Dedifferentiated amniotic fluid mesenchymal stem cell (primary cell): ENCODE measurements around the gene EMCN.
A peak's percentile ranks its signal among the peaks of the same experiment; 100 is the strongest.
"Not testable (repeated sequence)": the region's sequence is repeated elsewhere in the genome, so short reads cannot be mapped to it uniquely, and the experiment has no call there.

Experiments used
- DNase-seq: peaks from one replicate; pipeline ENCODE4 v3.0.0-alpha.2; 2016; ENCODE audit errors: extremely low spot score

EMCN gene

DNA sequence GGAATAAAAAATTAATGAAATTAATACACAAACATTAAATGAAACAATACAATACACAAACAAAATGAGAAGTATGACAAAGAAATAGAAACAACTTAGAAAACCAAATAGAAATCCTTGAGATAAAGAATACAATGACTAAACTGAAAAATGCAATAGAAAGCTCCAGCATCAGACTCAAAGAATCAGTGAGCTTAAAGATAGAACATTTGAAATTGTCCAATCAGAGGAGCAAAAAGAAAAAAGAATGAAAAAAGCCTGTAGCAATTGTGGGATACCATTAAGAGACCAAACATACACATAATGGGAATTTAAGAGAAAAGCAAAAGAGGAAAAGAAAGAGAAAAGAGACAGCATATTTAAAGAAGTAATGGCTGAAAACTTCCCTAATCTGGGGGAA is 25.7 kb downstream of the EMCN start:
- DNase-seq = no peak

DNA sequence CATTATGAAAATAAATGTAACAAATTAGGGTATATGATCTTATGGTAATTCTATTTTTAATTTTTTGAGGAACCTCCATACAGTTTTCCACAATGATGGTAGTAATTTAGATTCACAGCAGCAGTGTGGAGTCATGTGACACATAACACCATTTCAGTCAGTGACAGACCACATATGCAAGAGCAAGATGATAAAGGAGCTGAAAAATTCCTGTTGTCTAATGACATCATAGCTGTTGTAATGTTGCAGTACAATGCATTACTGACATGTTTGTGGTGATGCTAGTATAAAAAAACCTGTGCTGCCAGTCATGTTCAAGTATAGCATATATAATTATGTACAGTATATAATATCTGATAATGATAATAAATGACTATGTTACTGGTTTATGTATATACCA is 28.5 kb downstream of the EMCN start:
- DNase-seq = no peak

DNA sequence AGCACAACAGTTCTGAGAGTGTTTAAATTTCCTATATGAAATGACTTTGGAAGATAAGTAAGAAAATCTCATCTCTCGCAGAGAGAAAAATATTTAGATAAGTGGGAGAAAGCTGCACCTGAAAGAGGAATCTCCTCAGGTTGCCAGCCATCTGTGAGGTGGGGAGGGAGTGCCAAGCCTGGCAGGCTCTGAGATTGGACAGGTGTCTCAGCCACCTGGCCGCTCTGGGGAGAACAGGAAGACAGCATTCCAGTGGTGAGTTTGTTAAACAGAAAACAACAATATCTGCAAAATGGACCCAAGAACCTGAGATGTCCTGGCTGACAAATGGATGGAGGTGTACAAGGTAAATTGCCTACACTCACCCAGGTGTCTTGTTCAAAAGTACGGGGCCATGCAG is 31.3 kb downstream of the EMCN start:
- DNase-seq = no peak

- no peak for DNase-seq
Observed at GRCh38 chr4:100483796-100484195, 34.0 kb downstream of the EMCN start.

GRCh38 chr4:100479971-100480370 is 37.9 kb downstream of the EMCN start:
- DNase-seq = no peak

- no peak for DNase-seq
Observed at GRCh38 chr4:100469555-100469954, 48.3 kb downstream of the EMCN start.

DNA sequence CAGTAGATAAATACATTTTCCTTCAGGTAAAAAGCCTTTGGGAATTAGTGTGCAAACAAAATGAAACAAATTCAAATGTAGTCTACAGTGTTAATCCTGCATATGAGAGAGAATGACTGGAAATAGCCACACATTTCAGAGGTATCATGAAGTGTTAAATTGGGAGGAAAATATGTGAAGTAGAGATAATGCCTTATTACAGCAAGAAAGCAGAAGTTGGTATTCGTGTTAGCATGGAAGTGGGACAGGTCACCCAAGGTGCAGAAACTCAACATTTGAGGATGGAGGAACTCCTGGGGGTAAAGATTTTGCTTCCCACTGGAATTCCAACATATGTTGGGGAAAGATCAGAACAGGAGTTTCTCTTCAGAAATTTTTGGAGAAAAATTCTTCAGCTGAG is 51.3 kb downstream of the EMCN start:
- DNase-seq = no peak

GRCh38 chr4:100461807-100462605 is 55.8 kb downstream of the EMCN start:
- DNase-seq = peak; percentile 31

GRCh38 chr4:100450449-100450848 is 67.4 kb downstream of the EMCN start:
- no peak for DNase-seq

- no peak for DNase-seq
Observed at GRCh38 chr4:100431416-100431815, 86.4 kb downstream of the EMCN start.

DNA sequence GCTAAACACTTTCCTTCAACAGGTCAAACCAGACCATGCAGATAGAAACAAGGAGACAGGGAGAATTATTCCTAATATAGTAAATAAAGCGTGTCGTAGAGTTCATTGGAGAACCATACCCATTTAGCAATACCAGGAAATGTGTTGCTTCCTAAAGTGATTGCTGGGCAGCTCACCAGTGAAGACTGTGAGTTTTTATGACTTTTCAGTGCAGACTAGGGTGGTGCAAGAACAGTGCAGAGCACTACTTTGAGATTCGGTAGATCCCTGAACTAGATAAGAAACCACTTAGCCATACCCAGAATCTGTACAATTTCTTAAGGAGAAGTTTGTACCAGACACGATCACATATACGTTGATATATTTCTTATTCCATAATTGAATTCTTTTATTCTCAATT is 87.4 kb downstream of the EMCN start:
- no peak for DNase-seq

- DNase-seq = no peak
Observed at GRCh38 chr4:100429616-100430015, 88.2 kb downstream of the EMCN start.

- peak; percentile 58 for DNase-seq
Observed at GRCh38 chr4:100428051-100428450, 89.8 kb downstream of the EMCN start.

- DNase-seq = no peak
Observed at GRCh38 chr4:100424376-100424775, 93.4 kb downstream of the EMCN start.

DNA sequence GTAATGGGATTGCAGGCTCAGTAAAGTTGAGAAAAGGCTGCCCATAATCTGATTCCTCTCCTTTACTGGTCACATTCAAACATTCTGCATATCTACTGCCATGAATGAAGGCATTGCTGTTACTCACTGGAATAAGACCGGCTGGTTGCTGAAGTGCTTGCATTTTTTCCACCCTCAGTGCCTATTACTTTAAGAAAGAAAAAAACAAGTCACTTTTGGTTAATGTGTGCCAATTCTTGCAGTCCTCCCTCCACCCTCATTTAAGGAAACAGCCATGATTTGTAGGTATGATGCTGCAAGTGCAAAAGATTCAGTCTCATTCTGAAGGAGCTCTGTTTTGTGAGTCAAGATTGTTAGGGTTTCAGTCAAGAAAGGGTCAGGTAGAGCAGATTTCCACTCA is 94.9 kb downstream of the EMCN start:
- DNase-seq = no peak

DNA sequence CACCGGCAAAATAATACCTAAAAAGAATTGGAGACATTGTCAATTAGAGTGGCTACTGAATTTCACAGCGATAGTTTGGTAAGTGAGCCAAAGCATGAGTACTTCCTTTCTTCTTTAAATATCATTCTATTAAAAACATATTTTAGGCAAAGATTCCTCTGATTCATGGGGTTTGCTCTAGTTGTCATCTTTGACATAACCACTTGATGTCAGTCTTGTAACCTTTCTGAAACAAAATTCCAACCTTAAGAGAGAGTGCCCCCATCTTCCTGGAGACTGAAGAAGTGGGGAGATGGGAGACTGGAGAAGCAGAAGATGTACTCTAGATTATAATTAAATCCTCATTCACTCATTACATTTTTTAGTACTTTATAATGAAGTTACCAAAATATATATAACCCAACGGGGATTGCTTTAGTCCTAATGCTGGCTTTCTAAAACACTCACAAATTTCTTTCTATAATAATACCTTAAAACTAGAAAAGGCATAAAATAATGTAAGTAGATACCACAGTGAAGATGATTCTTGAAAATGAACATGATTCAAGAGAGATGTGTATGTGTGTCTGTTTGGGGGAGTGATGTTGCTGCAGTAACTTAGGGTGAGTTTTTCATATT is 96.4 kb downstream of the EMCN start:
- peak; percentile 69 for DNase-seq

DNA sequence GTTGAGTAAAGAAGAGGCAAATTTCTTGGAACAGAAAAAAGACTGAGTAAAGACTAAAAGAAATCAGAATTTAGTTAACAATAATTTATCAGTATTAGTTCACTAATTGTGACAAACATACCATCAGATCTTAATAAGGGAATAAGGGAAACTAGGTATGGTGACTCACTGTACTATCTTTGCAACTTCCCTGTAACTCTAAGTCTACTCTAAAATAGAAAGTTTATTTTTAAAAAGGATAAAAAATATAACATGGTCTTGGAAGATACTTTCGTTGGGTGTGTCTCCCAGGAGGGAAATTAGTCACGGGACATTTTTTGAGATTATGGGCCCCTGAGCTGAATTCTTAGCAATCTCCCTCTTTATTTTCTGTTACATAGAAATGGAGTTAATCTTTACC is 97.3 kb downstream of the EMCN start:
- peak; percentile 49 for DNase-seq

DNA sequence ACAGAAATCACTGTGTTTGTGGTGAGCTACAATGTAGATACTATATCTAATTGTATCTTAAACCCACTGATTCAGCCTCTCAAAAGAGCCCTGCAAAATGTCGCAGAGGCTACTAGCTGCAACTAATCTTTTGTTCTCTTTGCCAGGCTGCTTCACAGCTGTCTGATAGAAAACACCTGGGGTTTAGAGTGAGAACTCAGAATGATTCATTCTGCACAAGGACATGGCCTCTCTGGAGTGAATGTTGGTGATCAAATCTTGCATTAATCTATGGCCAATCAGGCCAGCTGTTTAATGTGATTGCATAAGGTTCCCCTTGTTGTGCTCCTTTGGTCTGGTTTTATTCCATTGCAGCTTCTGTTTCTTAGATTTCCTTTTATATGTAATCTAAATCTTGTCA is 100.3 kb downstream of the EMCN start:
- peak; percentile 44 for DNase-seq

GRCh38 chr4:100414016-100414790 is 103.6 kb downstream of the EMCN start:
- no peak for DNase-seq

GRCh38 chr4:100391863-100392262 is 126.0 kb downstream of the EMCN start:
- DNase-seq = no peak

GRCh38 chr4:100391086-100391485 is 126.7 kb downstream of the EMCN start:
- DNase-seq = no peak

GRCh38 chr4:100386270-100386669 is 131.6 kb downstream of the EMCN start:
- DNase-seq = no peak

GRCh38 chr4:100380401-100380800 is 137.4 kb downstream of the EMCN start:
- not testable (repeated sequence) for DNase-seq
